ENCODE data around the gene CHPF2.

The CHPF2 gene

DNA sequence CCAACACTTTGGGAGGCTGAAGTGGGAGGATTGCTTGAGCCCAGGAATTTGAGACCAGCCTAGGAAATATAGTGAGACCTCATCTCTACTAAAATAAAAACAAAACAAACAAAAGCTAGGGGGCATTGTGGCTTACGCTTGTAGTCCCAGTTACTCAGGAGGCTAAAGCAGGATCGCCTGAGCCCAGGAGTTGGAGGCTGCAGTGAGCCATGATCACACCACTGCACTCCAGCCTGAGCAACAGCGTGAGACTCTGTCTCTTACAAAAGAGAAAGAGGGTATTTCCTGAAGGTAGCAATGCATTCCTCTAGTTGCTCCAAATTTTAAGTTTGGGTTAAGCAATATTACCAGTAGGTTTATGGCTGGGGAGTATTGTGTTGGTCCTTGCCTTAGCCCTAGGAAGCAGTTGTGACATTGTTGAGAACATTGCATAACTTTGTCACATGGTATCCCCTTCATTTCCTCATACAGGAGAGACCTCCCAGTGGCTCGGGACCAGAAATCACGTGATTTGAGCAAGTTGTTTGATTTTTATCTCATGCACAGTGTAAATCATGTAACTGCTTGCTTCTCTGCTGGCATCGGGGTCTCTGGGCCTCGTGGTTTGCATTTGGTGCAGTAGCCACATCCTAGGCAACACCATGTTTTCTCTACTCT, 39.5 kb downstream of the CHPF2 start:
- DNase-seq: peak; percentile 95

DNA sequence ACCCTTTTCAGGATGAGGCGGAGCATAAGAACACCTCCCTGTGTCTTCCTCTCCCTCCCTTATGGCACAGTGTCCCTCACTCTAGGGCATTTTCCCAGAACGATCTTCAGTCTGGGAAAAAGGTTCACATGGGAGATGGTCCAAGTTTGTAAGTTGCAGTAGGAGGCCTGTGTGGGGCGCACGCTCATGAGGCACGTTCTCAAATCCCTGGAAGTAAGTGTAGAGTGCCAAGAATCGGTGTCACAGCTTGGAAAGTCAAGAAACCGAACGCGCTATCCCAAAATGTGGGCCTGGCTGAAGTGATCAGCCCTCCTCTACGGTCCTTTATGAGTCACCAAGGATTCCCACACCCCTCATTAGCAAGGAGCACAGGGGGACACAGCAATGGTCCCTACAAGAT, 40.1 kb downstream of the CHPF2 start:
- DNase-seq: no peak

DNA sequence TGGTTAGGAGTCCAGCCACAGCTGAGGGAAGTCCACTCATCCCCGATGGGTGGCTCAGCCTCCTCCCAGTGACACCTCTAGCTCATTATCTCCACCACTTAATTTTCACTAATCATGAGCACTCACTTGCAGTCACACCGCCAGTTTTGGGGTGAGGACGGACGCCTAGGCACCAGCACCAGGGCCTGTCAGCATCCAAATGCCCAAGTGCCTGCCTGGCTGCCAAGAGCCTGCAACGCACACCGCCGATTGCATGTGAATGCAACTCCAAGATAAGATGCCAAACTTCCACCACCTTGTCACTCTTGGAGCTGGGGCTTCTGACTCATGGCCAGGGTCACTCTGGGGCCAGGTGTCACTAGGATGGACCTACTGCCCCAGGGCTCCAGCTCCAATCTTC, 40.6 kb downstream of the CHPF2 start:
- no peak for DNase-seq

DNA sequence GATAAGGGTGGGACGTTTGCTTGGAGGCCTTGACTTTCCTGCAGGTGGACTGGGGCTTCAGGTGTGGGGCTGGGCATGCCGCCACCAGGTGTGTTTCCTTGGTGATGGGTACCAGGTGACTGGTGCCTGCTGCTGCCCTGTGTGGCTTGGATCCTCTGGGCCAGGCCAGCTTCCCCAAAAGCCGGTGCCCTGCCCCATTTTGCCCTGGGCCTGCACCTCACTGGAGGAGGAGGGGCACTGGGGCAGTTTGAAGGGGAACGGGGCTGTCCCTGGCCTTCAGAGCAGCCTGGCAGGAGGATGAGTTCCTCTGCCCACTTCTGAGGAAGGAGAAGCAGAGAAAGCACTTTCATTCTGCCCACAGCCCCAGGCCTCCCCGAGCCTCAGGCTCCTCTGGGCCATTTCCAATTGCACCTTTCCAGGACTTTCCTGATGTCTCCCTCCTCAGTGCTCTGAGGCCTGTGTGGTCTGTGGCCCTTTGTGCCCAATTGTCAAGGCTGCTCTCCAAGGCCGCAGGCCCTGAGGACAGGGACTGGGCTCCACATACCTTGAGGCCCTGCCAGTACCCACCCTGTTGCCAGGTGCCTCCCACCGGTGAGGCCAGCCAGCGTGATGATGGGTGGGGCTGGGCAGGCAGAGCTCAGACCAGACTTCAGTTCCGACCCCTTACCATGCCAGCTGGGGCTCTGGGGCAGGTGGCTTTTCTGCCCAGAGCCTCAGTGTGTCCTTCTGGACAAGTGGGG, 41.5 kb downstream of the CHPF2 start:
- peak; percentile 68 for DNase-seq

DNA sequence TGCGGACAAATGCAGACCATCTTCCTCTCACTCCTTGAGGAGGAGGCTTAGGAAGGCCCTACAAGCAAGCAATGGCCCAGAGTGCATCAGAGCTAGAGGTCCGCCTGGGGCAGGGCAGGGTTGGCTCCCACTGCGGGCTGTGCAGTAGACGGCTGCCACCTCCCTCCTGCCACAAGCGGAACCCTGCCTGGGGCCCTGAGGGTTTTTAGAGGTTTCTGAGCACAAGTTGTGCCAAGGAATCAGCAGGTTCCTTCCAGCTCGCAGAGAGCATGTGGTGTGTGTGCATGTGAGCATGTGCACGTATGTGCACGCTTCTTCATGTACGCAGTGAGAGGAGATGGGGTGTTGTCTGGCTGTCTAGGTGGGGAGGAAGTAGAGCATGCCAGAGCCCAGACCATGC, 42.1 kb downstream of the CHPF2 start:
- no peak for DNase-seq

DNA sequence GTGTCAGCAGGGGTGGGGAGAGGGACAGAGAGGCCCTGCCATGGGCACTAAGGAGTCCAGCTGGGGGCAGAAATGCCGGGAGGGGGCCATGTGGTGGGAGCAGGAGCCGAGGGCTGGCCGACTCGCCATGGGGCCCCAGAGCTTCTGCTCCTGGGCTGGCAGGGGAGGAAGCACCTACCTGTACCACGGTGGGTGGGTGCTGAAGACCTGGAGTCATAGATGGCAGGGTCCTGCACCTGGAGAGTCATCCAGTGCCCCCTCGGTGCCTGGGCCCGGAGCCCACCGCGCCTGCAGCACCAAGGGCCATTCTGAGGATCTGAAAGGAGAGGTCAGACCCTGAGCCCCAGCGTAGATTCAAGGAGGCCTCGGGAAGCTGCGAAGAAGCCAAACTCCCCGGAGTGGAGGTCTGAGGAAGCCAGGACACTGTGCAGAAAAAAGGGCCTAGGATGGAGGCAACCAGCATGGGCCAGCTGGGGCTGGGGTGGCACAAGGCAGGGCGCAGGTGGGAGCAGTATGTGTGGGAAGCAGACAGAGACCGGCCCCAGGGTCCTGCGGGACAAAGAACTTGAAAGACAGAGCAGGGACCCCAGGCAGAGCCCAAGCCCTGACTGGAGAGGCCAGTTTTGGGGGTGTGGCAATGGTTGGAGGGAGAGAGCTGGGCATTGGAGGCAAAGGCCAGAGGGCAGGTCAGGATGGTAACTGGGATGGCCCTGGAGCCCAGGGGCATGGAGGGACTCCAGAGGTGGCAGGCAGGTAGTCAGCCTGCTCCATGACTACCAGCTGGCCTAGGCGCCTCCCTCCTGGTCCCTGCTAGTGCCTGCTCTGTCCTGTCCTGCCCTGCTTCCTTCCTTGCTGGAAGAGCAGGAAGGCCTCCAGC, 42.9 kb downstream of the CHPF2 start:
- DNase-seq: no peak

DNA sequence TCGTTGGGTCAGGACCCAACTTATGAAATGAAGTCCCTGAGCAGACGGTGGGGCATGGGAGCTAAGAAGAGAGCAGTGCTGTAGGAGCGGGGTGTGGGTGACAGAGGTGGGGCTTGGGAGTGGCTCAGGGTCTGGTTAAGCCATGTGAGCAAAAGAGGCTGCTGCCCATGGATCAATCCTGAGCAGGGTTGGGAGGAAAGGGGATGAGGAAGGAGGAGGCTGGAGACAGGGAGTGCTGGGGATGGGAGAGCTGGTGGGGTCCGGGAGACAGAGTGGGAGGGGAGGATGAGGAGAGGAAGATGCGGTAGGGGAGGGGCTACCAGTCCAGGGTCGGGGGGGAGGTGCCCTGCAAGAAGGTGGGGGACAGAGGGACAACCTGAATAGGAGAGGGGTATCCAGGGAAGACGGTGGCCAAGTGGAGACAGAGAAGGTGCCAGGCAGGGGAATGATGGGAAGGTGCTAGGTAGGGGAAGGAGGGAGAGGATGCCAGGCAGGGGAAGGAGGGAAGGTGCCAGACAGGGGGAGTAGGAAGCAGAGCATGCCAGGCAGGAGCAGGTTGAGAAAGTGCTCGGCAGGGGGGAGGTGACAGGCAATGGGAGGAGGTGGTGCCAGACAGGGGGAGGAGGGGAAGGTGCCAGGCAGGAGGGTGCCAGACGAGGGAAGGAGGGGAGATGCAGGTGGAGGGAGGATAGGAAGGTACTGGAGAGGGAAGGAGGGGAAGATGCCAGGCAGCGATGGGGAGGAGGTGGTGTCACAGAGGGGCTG, 43.7 kb downstream of the CHPF2 start:
- DNase-seq: no peak

DNA sequence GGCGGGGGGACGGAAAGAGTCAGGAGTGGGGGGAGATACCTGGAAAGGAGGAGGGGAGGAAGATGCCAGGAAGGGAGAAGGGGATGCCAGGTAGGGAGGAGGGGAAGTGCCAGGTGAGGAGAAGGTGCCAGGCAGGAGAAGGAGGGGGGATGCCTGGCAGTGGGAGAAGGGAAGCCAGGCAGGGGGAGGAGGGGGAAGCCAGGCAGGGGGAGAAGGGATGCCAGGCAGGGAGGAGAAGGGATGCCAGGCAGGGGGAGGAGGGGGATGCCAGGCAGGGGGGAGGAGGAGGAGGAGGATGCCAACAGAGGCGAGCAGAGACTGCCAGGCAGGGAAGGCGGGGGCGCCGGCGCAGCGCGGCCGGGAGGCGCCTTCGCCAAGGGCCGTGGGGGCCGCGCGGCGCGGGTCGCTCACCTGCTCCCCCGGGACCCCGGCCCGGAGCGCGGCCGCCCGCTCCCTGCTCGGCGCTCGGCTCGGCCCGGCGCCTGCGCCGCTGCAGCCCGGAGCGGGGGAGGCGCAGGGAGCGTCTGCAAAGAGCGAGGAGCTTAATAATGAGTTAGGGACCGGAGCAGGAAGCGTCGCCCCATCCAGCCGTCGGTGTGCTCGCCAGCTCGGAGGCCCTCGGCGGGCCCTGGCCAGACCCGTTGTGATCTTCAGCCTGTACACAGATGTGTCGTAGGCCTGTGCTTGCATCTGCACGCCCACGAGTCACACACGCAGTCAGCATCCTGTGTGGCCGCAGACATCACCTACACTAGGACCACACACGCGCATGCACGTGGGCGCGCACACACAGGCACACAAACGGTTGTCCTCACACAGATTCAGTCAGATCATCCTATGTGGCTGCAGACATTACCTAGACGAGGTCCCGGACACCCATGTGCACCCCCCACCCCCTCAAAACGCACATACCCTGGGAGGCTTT, 44.6 kb downstream of the CHPF2 start:
- peak; percentile 68 for DNase-seq

DNA sequence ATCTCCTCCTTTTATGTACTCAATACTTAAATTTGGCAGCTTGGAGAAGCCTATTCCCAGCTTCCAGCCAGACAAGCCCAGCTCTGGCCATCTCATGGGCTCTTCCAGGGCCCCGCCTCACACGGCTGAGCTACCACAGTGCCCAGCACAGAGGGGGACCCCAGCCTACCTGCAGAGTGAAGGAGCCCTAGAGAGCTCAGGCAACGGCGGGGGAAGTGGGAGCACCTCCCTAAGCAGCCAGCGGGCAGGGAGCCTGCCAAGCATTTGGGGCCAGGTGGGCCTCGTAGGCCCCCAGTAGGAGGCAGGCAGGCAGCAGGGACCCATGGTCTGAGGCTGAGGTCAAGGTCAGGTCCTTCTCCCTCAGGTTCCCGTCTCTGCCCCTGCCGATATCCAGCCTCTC, 45.3 kb downstream of the CHPF2 start:
- DNase-seq: no peak

DNA sequence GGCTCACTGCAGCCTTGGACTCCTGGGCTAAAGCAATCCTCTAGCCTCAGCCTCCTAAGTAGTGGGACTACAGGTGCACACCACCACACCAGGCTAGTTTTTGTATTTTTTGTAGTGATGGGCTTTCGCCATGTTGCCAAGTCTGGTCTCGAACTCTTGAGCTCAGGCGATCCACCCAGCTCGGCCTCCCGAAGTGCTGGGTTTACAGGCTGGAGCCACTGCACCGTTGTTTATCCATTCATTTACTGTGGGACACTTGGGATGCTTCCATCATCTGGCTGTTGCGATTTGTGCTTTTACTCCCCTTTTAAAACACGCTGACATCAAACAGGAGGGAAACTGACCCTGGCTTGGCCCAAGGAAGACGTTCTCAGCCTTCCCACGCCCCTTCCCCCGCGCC, 46.7 kb downstream of the CHPF2 start:
- no peak for DNase-seq

DNA sequence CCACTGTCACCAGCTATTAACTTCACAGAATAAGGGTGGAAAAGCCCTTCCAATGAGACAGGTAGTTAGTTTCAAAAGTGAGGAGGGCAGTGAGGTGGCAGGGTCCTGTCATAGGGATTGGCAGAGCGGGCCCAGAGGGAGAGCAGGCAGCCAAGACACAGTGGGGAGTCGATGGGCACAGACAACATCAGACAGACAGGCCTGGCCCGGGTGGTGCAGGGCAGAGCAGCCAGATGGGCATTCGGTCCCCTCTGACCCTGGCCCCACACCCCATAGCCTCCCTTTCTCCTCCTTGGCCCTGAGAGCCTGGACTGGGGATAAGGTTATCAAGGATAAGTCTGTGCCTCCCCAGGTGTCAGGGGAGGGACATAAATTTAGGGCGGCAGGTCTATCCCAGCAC, 47.6 kb downstream of the CHPF2 start:
- no peak for DNase-seq

DNA sequence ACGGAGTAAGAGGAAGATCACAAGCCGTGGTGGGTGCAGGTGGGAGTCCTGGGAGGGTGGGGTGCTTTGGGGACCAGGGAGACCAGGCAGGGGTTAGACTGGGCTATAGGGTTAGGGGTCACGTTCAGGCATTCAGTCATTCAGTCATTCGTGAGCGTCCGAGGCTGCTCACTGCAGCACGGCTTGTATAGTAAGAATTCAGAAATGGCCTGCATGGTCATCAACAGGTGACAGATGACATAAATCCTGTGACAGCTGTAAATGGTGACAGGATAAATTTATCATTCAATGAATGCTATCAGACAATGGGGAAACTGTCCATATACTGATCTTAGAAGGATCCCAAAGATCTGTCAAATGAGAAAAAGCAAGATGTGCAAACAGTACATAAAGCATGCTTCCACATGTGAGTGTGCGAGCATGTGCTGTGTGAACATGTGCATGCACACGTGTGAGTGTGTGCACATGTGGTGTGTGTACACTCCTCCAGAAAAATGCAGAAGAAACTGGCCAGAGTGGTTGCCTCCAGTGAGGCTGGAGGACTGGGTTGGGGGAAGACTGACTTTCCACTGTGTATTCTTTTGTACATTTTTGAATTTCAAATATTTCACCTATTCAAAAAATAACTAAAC, 48.2 kb downstream of the CHPF2 start:
- no peak for DNase-seq

DNA sequence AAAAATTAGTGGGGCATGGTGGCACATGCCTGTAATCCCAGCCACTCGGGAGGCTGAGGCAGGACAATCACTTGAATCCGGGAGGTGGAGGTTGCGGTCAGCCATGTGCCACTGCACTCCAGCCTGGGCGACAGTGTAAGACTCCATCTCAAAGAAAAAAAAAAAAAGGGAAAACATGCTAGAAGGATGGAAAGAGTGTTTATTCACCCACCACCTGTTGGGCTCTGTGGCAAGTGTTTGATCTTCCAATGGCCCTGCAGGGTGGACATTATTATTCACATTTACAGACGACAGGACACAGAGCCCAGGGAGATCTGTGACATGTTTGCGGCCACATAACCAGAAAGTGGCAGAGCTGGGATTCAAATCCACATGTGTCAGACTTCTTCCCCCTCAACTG, 49.4 kb downstream of the CHPF2 start:
- DNase-seq: no peak

DNA sequence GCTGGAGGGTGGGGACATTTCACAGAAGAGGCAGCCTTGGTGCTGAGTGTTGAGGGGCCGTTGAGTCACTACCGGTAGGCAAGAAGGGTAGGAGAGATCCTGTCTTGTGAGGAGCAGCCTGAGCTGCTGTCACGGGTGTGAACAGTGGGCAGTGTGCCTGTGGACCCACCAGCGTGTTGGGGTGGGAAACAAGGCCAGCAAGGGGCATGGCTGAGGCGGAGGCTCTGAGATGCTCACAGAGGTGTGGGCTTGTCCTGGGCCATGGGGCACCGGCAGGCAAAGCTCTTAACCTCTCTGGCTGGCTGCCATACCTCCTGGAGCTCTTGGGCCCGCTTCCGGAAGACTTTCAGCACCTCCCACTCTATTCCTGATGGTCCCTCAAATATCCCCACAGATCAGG, 49.8 kb downstream of the CHPF2 start:
- DNase-seq: no peak

DNA sequence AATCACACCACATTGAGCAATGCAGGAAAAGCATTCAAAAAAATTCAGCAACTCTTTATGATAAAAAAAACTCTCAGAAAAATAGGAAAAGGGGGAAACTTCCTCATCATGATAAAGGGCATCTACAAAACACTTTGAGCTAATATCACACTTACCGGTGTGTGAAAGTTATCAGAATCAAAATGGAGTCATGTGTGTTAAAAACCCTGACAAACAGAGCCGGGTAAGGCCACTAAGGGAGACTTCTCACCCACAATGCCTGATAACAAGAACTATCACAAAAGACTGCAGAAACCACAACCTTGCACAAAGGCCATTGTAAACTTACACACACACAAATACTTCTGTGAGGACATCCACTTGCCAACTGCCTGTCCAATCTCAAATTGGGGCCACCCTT, 51.0 kb downstream of the CHPF2 start:
- no peak for DNase-seq

DNA sequence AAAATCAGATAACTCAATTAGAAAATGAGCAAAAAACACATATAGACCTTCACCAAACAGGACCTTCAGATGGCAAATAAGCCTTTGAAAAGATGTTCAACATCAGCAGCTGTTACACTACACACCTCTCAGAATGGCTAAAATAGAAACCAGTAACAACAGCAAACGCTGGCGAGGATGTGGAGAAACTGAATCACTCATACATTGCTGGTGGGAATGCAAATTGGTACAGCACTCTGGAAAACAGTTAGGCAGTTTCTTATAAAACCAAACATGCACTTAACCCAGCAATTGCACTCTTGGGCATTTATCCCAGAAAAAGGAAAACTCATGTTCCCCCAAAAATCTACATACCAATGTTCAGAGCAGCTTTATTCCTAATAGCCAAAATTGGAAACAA, 53.9 kb downstream of the CHPF2 start:
- DNase-seq: no peak

All from inflammatory macrophage treated with lipopolysaccharide for 4 hours (primary cell).